HG03025 (cell line): ENCODE results near the gene MTA2.
"Not testable (repeated sequence)": the region's sequence is repeated elsewhere in the genome, so short reads cannot be mapped to it uniquely, and the experiment has no call there.

Experiments
- ATAC-seq: cut with Tn5 transposase; IDR thresholded peaks from one replicate; pipeline ENCODE4 v1.9.1; 2021; ENCODE audit warnings: mild to moderate bottlenecking, moderate library complexity; ENCODE audit not compliant: unreplicated experiment, low FRiP score

Gene MTA2

GRCh38 chr11:62593434-62594044, 8.1 kb downstream of the MTA2 start:
- ATAC-seq: no peak

- no peak for ATAC-seq
Measured at GRCh38 chr11:62592989-62593421, 8.7 kb downstream of the MTA2 start.

GRCh38 chr11:62592146-62592815, 9.4 kb downstream of the MTA2 start:
- ATAC-seq: no peak

- peak; percentile 82 for ATAC-seq
Measured at GRCh38 chr11:62591448-62592145, 10.1 kb downstream of the MTA2 start, which contains the start of gene TUT1. Gene TUT1 (minus strand): TSS chr11:62591523. CDS start chr11:62591485, 38 bp downstream.

GRCh38 chr11:62588966-62589637, 12.6 kb downstream of the MTA2 start:
- ATAC-seq: no peak

GRCh38 chr11:62585356-62585755, 16.3 kb downstream of the MTA2 start:
- ATAC-seq: not testable (repeated sequence)

- ATAC-seq: not testable (repeated sequence)
Measured at GRCh38 chr11:62581735-62582134, 19.9 kb downstream of the MTA2 start.

GRCh38 chr11:62580959-62581715, 20.5 kb downstream of the MTA2 start:
- ATAC-seq: no peak

GRCh38 chr11:62579252-62579651, 22.4 kb downstream of the MTA2 start:
- no peak for ATAC-seq

GRCh38 chr11:62578541-62578940, 23.1 kb downstream of the MTA2 start:
- ATAC-seq: no peak

- no peak for ATAC-seq
Measured at GRCh38 chr11:62577046-62577714, 24.5 kb downstream of the MTA2 start.

- no peak for ATAC-seq
Measured at GRCh38 chr11:62575837-62576236, 25.8 kb downstream of the MTA2 start.

GRCh38 chr11:62575156-62575555, 26.5 kb downstream of the MTA2 start:
- no peak for ATAC-seq

GRCh38 chr11:62574363-62575071, 27.1 kb downstream of the MTA2 start:
- peak; percentile 13 for ATAC-seq

- peak; percentile 75 for ATAC-seq
Measured at GRCh38 chr11:62573592-62574362, 27.9 kb downstream of the MTA2 start, which contains the start of gene EEF1G. Gene EEF1G (minus strand): TSS chr11:62573891. CDS start chr11:62573842, 49 bp downstream.

- no peak for ATAC-seq
Measured at GRCh38 chr11:62573006-62573591, 28.6 kb downstream of the MTA2 start.

- no peak for ATAC-seq
Measured at GRCh38 chr11:62572431-62572830, 29.2 kb downstream of the MTA2 start.

GRCh38 chr11:62571493-62571892, 30.2 kb downstream of the MTA2 start:
- not testable (repeated sequence) for ATAC-seq
